Endothelial cell of umbilical vein (primary cell): Measurements from ENCODE around the gene CARD11. TPM values are rescaled to one million over a fixed set of nuclear protein-coding genes. Genes with fewer than 3 reads are reported as not detected.

Experiments
- BruUV-seq: library from RNA; stranded (reverse); fragments of 400-500 nt; replicated peaks from 2 replicates; lab custom pipeline; 2021; lab: Mats Ljungman, UMichigan
- CTCF ChIA-PET: fragments of 300-600, 350-600 bp; sonication (Branson Sonifier 250); formaldehyde crosslinking; loops from one replicate; lab custom pipeline; 2021; ENCODE audit warnings: antibody characterized with exemption, inconsistent platforms; lab: Charles Lee
- POLR2A ChIA-PET: fragments of 300-600, 350-600 bp; sonication (Branson Sonifier 250); formaldehyde crosslinking; loops from one replicate; lab custom pipeline; 2021; ENCODE audit warnings: antibody characterized with exemption, inconsistent platforms; lab: Charles Lee
- DNase-seq: peaks from one replicate; pipeline ENCODE4 v3.0.0-alpha.2; 2011; ENCODE audit warnings: low read depth, low spot score
- FAIRE-seq: peaks from 2 replicates; lab custom pipeline; 2011; peaks lifted over from hg19 to GRCh38; lab: Jason Lieb, UNC
- H2AFZ ChIP-seq: 2 replicates; pipeline ENCODE4 v1.6.0; 2012; ENCODE audit warnings: low read depth, low read length, control low read depth, inconsistent platforms
- H3K27ac ChIP-seq: 2 replicates; pipeline ENCODE4 v1.5.1; 2011; ENCODE audit warnings: low read depth, mild to moderate bottlenecking, control low read depth, low read length, moderate library complexity; ENCODE audit not compliant: insufficient read depth
- H3K27me3 ChIP-seq, 2 experiments: 2 replicates each; pipeline versions ENCODE4 v1.6.0 to v1.6.1; 2011; ENCODE audit warnings: low read length in 2 of 2, mixed read lengths in 1 of 2; ENCODE audit not compliant: control insufficient read depth in 2 of 2, insufficient read depth in 2 of 2
- H3K36me3 ChIP-seq, 2 experiments: 2 replicates in 1 of 2; 3 replicates in 1 of 2; pipeline ENCODE4 v1.5.1; 2011; ENCODE audit warnings: low read length in 2 of 2, mild to moderate bottlenecking in 1 of 2, moderate library complexity in 1 of 2; ENCODE audit not compliant: control insufficient read depth in 2 of 2, insufficient read depth in 2 of 2; ENCODE audit errors: extremely low read depth in 1 of 2
- H3K4me1 ChIP-seq: 3 replicates; pipeline ENCODE4 v1.5.1; 2011; ENCODE audit warnings: mild to moderate bottlenecking, low read length; ENCODE audit not compliant: control insufficient read depth, insufficient read depth; ENCODE audit errors: extremely low read depth
- H3K4me2 ChIP-seq: 2 replicates; pipeline ENCODE4 v1.6.1; 2011; ENCODE audit warnings: low read length, control low read depth, mixed read lengths; ENCODE audit not compliant: insufficient read depth
- H3K4me3 ChIP-seq, 3 experiments: fragments of 200-600 bp in 1 of 3; sonication (generic), shearing (Covaris generic) in 1 of 3; replicated peaks in 1 of 3; 2 replicates each; pipeline ENCODE4 v1.5.1; 2011 to 2016; ENCODE audit warnings: control low read depth in 3 of 3, low read length in 3 of 3, mild to moderate bottlenecking in 2 of 3, inconsistent platforms in 1 of 3, low read depth in 1 of 3, moderate library complexity in 1 of 3; ENCODE audit not compliant: insufficient read depth in 1 of 3
- H3K79me2 ChIP-seq: 2 replicates; pipeline ENCODE4 v1.6.0; 2012; ENCODE audit warnings: low read length, inconsistent platforms; ENCODE audit not compliant: control insufficient read depth, insufficient read depth
- H3K9ac ChIP-seq: replicated peaks from 2 replicates; pipeline ENCODE3; 2011; ENCODE audit warnings: low read length, control low read depth; ENCODE audit not compliant: insufficient read depth; ENCODE audit errors: extremely low read depth
- H3K9me1 ChIP-seq: replicated peaks from 3 replicates; pipeline ENCODE4 v1.6.0; 2011; ENCODE audit warnings: mild to moderate bottlenecking, low read length; ENCODE audit not compliant: control insufficient read depth, insufficient read depth; ENCODE audit errors: extremely low read depth
- H3K9me3 ChIP-seq: replicated peaks from 2 replicates; pipeline ENCODE4 v1.5.1; 2012; ENCODE audit warnings: low read length, inconsistent platforms; ENCODE audit not compliant: control insufficient read depth, insufficient read depth
- H4K20me1 ChIP-seq: replicated peaks from 2 replicates; pipeline ENCODE3; 2011; ENCODE audit warnings: mild to moderate bottlenecking, low read length; ENCODE audit not compliant: control insufficient read depth, insufficient read depth; ENCODE audit errors: extremely low read depth
- CTCF ChIP-seq, 2 donors: IDR thresholded peaks; 1 replicate in 1 of 2; 2 replicates in 1 of 2; pipeline ENCODE4 v1.5.1; 2011; ENCODE audit warnings: low read length in 2 of 2, mild to moderate bottlenecking in 2 of 2, moderate library complexity in 2 of 2, control low read depth in 1 of 2, inconsistent platforms in 1 of 2, low read depth in 1 of 2; ENCODE audit not compliant: insufficient read depth in 1 of 2; ENCODE audit errors: extremely low read depth in 1 of 2
- EZH2 ChIP-seq: IDR thresholded peaks from 2 replicates; pipeline ENCODE4 v1.6.1; 2012; ENCODE audit warnings: borderline replicate concordance, low read depth, mild to moderate bottlenecking, moderate library complexity, low read length, inconsistent platforms; ENCODE audit not compliant: severe bottlenecking
- FOS ChIP-seq: IDR thresholded peaks from 2 replicates; pipeline ENCODE4 v1.6.1; 2011; ENCODE audit warnings: mild to moderate bottlenecking, low read length, moderate library complexity, borderline replicate concordance; ENCODE audit not compliant: insufficient read depth
- GATA2 ChIP-seq: IDR thresholded peaks from 2 replicates; pipeline ENCODE4 v1.7.0; 2011; ENCODE audit warnings: low read depth, mild to moderate bottlenecking, moderate library complexity, mixed read lengths, low read length; ENCODE audit not compliant: insufficient read length, insufficient read depth
- JUN ChIP-seq: IDR thresholded peaks from 2 replicates; pipeline ENCODE4 v1.6.1; 2011; ENCODE audit warnings: borderline replicate concordance, low read depth; ENCODE audit not compliant: insufficient read length, insufficient read depth
- MAX ChIP-seq: IDR thresholded peaks from 2 replicates; pipeline ENCODE4 v1.6.1; 2011; ENCODE audit not compliant: insufficient read depth, insufficient read length
- MYC ChIP-seq: IDR thresholded peaks from one replicate; pipeline ENCODE4 v1.6.1; 2011; ENCODE audit warnings: mild to moderate bottlenecking, low read depth, low read length
- POLR2A ChIP-seq: IDR thresholded peaks from 2 replicates; pipeline ENCODE4 v1.6.1; 2012; ENCODE audit warnings: low read depth, mild to moderate bottlenecking, control low read depth, low read length
- POLR2AphosphoS5 ChIP-seq: IDR thresholded peaks from 2 replicates; pipeline ENCODE4 v1.6.1; 2012; ENCODE audit warnings: low read depth, mild to moderate bottlenecking, control low read depth, low read length, moderate library complexity; ENCODE audit not compliant: insufficient read depth
- dilution Hi-C: fragments of 300-500 bp; cut with MboI; formaldehyde crosslinking; loops from one replicate; pipeline ENCODE4 v1.15.0; 2019; ENCODE audit warnings: low sequenced_read_pairs; ENCODE audit not compliant: extremely low pct_ligation_motif_present
- intact Hi-C: fragments of 100-400 bp; cut with micrococcal nuclease; formaldehyde crosslinking; loops from one replicate; pipeline ENCODE4 v1.10.0; 2022
- polyA plus RNA-seq, 4 experiments: library from polyadenylated mRNA; depleted of rRNA in 3 of 4; stranded (reverse) in 3 of 4; unstranded in 1 of 4; fragments of >200 nt; gene quantifications; 2 replicates each; pipeline versions ENCODE4 v1.2.1 to v1.2.3, GENCODE V29; 2011 to 2012; ENCODE audit warnings: missing spikeins in 1 of 4
- total RNA-seq: library from RNA; stranded (reverse); gene quantifications from 2 replicates; pipeline ENCODE4 v1.2.3, GENCODE V29; 2021

The CARD11 gene
- total and polyA plus RNA-seq, 2 donors (not counting 3 experiments of a cell fraction or from before 2014, with no cell fraction given): 20.4 to 41.8 TPM

GRCh38 chr7:3033581-3033980, 10.1 kb downstream of the CARD11 start:
- no peaks in the 10 kb centered on the region for H3K27me3 ChIP-seq
- no peak for TF ChIP-seq CTCF (IDR thresholded peaks at IDR 0.05; ENCODE audit: extremely low read depth in 1 of 2, insufficient read depth in 1 of 2, low read depth in 1 of 2, low read length in 2 of 2)
- TF ChIP-seq FOS: no peak
- no peak for TF ChIP-seq POLR2A
- no peak for TF ChIP-seq EZH2
- TF ChIP-seq MAX: no peak
- no peak for TF ChIP-seq MYC
- TF ChIP-seq POLR2AphosphoS5: no peak
- TF ChIP-seq JUN: no peak
- TF ChIP-seq GATA2: no peak
- no peak overlapping the region for H3K4me2 ChIP-seq
- H3K27ac ChIP-seq: no peak overlapping the region
- dilution Hi-C loops (no loop called here), intact Hi-C loops (no loop called here)
- BruUV-seq: no TSS peak
- no peak overlapping the region for H2AFZ ChIP-seq
- ChIA-PET POLR2A (no interaction called here), CTCF (no interaction called here)
- H3K4me1 ChIP-seq: peaks cover 6% of the 10 kb centered on the region
- no peaks in the 10 kb centered on the region for H4K20me1 ChIP-seq
- no peaks in the 10 kb centered on the region for H3K9me3 ChIP-seq
- DNase-seq (no peak), FAIRE-seq (no peak)
- H3K9me1 ChIP-seq: no peaks in the 10 kb centered on the region
- no peaks in the 10 kb centered on the region for H3K36me3 ChIP-seq
- H3K9ac ChIP-seq: no peak overlapping the region
- H3K79me2 ChIP-seq: peaks cover 13% of the 10 kb centered on the region
- H3K4me3 ChIP-seq: no peak overlapping the region
